ENCODE measurements around the gene NTRK1. TPM values are rescaled to one million over a fixed set of nuclear protein-coding genes. Genes with fewer than 3 reads are reported as not detected.

NTRK1 gene
- total RNA-seq, 1 experiment from 2014 or later = 0.89 TPM

GRCh38 chr1:156908955-156909354, 48.3 kb downstream of the NTRK1 start:
- H3K4me2 ChIP-seq (ENCODE audit: low read length) = peak overlapping the region; percentile 85
- no peaks in the 10 kb centered on the region for H3K9me2 ChIP-seq (ENCODE audit: insufficient read depth)
- POLR2A ChIA-PET = no interaction called here
- H3K27ac ChIP-seq (ENCODE audit: low read depth, low read length) = no peak overlapping the region
- no peaks in the 10 kb centered on the region for H3K27me3 ChIP-seq (ENCODE audit: insufficient read depth, low read length)
- RAD21 ChIA-PET (ENCODE audit: low non-redundant PET in 1 of 2, low total read pairs in 2 of 2, uncharacterized antibody in 2 of 2, unreplicated experiment in 2 of 2) = no interaction called here
- no peak overlapping the region; a peak in 1 of 4 replicates for H3K4me3 ChIP-seq (replicated peaks in 1 of 2; ENCODE audit: low read depth in 1 of 2, low read length in 2 of 2)
- H3K4me1 ChIP-seq (ENCODE audit: control insufficient read depth in 1 of 2, insufficient read depth in 2 of 2, low read length in 2 of 2) = peaks cover 6 to 27% of the 10 kb centered on the region in 2 experiments; a peak in 3 of 4 replicates
- no peak for ATAC-seq
- CTCF ChIA-PET = interaction anchor here (0.9 kb wide), 1 partner anchor 19 kb away, joined by 3 read pairs; no protein-coding TSS in a partner anchor
- DNase-seq (ENCODE audit: low read depth, low spot score) = no peak
- peaks cover 0 to 4% of the 10 kb centered on the region in 2 experiments; a peak in 2 of 4 replicates for H3K36me3 ChIP-seq (ENCODE audit: control insufficient read depth in 1 of 2, insufficient read depth in 2 of 2, low read length in 2 of 2)
- no peaks in the 10 kb centered on the region for H3K79me2 ChIP-seq (ENCODE audit: insufficient read depth, low read length)
- no peak overlapping the region for H3K9ac ChIP-seq (ENCODE audit: low read length)
- no peaks in the 10 kb centered on the region for H4K20me1 ChIP-seq (ENCODE audit: insufficient read depth)
- TF ChIP-seq ZBTB33 (IDR thresholded peaks at IDR 0.05; ENCODE audit: extremely low read depth, insufficient replicate concordance, low read length) = no peak
- no peak for TF ChIP-seq TCF7L2 (IDR thresholded peaks at IDR 0.05; ENCODE audit: borderline replicate concordance, extremely low read depth, insufficient read depth, insufficient read length)
- no peak for TF ChIP-seq CTCF (IDR thresholded peaks at IDR 0.05 in 2 of 3, conservative IDR thresholded peaks at IDR 0.05 in 1 of 3; ENCODE audit: borderline replicate concordance in 1 of 3, insufficient read depth in 1 of 3, low read depth in 2 of 3, low read length in 2 of 3)
- TF ChIP-seq ELF1 (IDR thresholded peaks at IDR 0.05; ENCODE audit: borderline replicate concordance, low read depth) = no peak
- intact Hi-C loops (cut with micrococcal nuclease) = no loop called here
- H2AFZ ChIP-seq (ENCODE audit: low read depth, low read length, poor library complexity, severe bottlenecking) = no peak overlapping the region
- no peaks in the 10 kb centered on the region; a peak in 1 of 4 replicates for H3K9me3 ChIP-seq (ENCODE audit: control insufficient read depth in 1 of 2, insufficient read depth in 1 of 2, low read depth in 1 of 2, low read length in 2 of 2)
- no TSS peak for BruUV-seq (replicated peaks)

All from HCT116 (cell line).